SK-N-SH treated with all-trans-retinoic acid at 6 μM for 48 hours (cell line): Measurements from ENCODE around the gene AACS.
"Not testable (repeated sequence)": the region's sequence is repeated elsewhere in the genome, so short reads cannot be mapped to it uniquely, and the experiment has no call there.

Experiments
- ATAC-seq: fragments of 200-7000 bp; cut with Tn5 transposase; 3 replicates; pipeline ENCODE4 v1.9.1; 2020; ENCODE audit warnings: mild to moderate bottlenecking, moderate library complexity
- ARNTL ChIP-seq: fragments of 450-650 bp; formaldehyde crosslinking; IDR thresholded peaks from 2 replicates; pipeline ENCODE4 v1.5.0; 2020; ENCODE audit warnings: low read depth, mild to moderate bottlenecking, moderate library complexity, borderline replicate concordance
- BACH2 ChIP-seq: fragments of 250-450 bp; sonication (Bioruptor Pico); IDR thresholded peaks from 2 replicates; pipeline ENCODE4 v1.9.0; 2021; ENCODE audit warnings: mild to moderate bottlenecking, borderline replicate concordance
- CREB5 ChIP-seq: fragments of 250-450 bp; sonication (Bioruptor Pico); IDR thresholded peaks from 2 replicates; pipeline ENCODE4 v1.5.1; 2020; ENCODE audit warnings: low read depth, mild to moderate bottlenecking, moderate library complexity
- CSDC2 ChIP-seq: fragments of 250-450 bp; sonication (Bioruptor Pico); IDR thresholded peaks from 2 replicates; pipeline ENCODE4 v1.5.0; 2020; ENCODE audit warnings: mild to moderate bottlenecking, moderate library complexity
- ESRRG ChIP-seq: fragments of 250-450 bp; sonication (Bioruptor Pico); IDR thresholded peaks from 2 replicates; pipeline ENCODE4 v1.6.1; 2021; ENCODE audit warnings: mild to moderate bottlenecking
- GLIS3 ChIP-seq: fragments of 250-450 bp; sonication (Bioruptor Pico); IDR thresholded peaks from 2 replicates; pipeline ENCODE4 v1.5.0; 2020; ENCODE audit warnings: mild to moderate bottlenecking, moderate library complexity
- ISL1 ChIP-seq: fragments of 250-450 bp; sonication (Bioruptor Pico); IDR thresholded peaks from 2 replicates; pipeline ENCODE4 v2.1.2; 2022; ENCODE audit warnings: mild to moderate bottlenecking, moderate library complexity
- OSR1 ChIP-seq: fragments of 250-450 bp; sonication (Bioruptor Pico); IDR thresholded peaks from 2 replicates; pipeline ENCODE4 v1.8.0; 2022; ENCODE audit warnings: moderate library complexity, mild to moderate bottlenecking, inconsistent platforms
- SNAI2 ChIP-seq: fragments of 250-450 bp; sonication (Bioruptor Pico); IDR thresholded peaks from 2 replicates; pipeline ENCODE4 v1.5.0; 2020; ENCODE audit warnings: mild to moderate bottlenecking, moderate library complexity
- TCF4 ChIP-seq: fragments of 250-450 bp; sonication (Bioruptor Pico); IDR thresholded peaks from 2 replicates; pipeline ENCODE4 v1.8.0; 2021; ENCODE audit warnings: mild to moderate bottlenecking, moderate library complexity, borderline replicate concordance
- ZC3H10 ChIP-seq: fragments of 250-450 bp; sonication (Bioruptor Pico); IDR thresholded peaks from 2 replicates; pipeline ENCODE4 v1.5.1; 2021; ENCODE audit warnings: mild to moderate bottlenecking, moderate library complexity
- ZFP30 ChIP-seq: fragments of 450-650 bp; formaldehyde crosslinking; IDR thresholded peaks from 2 replicates; pipeline ENCODE4 v1.5.0; 2022; ENCODE audit warnings: mild to moderate bottlenecking, moderate library complexity
- ZNF565 ChIP-seq: fragments of 450-650 bp; formaldehyde crosslinking; conservative IDR thresholded peaks from 2 replicates; pipeline ENCODE4 v1.5.0; 2020; ENCODE audit warnings: low read depth, mild to moderate bottlenecking, moderate library complexity
- ZNF70 ChIP-seq: fragments of 450-650 bp; formaldehyde crosslinking; IDR thresholded peaks from 2 replicates; pipeline ENCODE4 v1.5.0; 2020; ENCODE audit warnings: mild to moderate bottlenecking, moderate library complexity
- TF ChIP-seq, protein P1 (sequence below): fragments of 250-450 bp; sonication (Bioruptor Pico); IDR thresholded peaks from 2 replicates; pipeline ENCODE4 v1.5.1; 2021; ENCODE audit warnings: mild to moderate bottlenecking, moderate library complexity
- TF ChIP-seq, protein P2 (sequence below): fragments of 250-450 bp; sonication (Bioruptor Pico); IDR thresholded peaks from 2 replicates; pipeline ENCODE4 v1.8.0; 2021; ENCODE audit warnings: low read depth, mild to moderate bottlenecking, moderate library complexity, borderline replicate concordance
- TF ChIP-seq, protein P3 (sequence below): fragments of 250-450 bp; sonication (Bioruptor Pico); IDR thresholded peaks from 2 replicates; pipeline ENCODE4 v1.8.0; 2020; ENCODE audit warnings: mild to moderate bottlenecking, moderate library complexity, borderline replicate concordance

The AACS gene

GRCh38 chr12:125111403-125111802, 46.2 kb downstream of the AACS start (continued):
- TF ChIP-seq, protein P1, sequence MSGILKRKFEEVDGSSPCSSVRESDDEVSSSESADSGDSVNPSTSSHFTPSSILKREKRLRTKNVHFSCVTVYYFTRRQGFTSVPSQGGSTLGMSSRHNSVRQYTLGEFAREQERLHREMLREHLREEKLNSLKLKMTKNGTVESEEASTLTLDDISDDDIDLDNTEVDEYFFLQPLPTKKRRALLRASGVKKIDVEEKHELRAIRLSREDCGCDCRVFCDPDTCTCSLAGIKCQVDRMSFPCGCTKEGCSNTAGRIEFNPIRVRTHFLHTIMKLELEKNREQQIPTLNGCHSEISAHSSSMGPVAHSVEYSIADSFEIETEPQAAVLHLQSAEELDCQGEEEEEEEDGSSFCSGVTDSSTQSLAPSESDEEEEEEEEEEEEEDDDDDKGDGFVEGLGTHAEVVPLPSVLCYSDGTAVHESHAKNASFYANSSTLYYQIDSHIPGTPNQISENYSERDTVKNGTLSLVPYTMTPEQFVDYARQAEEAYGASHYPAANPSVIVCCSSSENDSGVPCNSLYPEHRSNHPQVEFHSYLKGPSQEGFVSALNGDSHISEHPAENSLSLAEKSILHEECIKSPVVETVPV (CRISPR knock-in tag) = no peak
- no peak for TF ChIP-seq ZC3H10

GRCh38 chr12:125112614-125113013, 47.4 kb downstream of the AACS start:
- not testable (repeated sequence) for ATAC-seq

DNA sequence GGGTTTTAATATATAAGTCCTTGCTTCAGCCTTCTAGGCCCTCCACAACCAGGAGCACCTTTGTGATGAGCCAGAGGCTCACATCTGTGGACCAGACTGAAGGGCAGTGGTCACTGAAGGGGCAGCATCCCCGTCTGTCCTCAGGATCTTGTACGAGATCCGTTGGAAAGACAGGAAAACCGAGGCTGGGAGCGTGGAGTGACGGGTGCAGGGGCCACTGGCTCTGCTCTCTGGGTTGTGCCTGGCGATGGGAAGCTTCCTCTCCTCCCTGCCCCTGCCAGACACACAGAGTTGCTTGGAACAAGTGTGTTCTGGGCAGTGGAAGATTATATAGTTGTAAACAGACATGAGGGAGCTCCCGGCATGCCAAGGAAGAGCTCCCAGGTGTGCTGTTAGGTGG, 48.0 kb downstream of the AACS start:
- no peak for ATAC-seq
- no peak for TF ChIP-seq CSDC2 (CRISPR knock-in tag)
- no peak for TF ChIP-seq TCF4
- TF ChIP-seq, protein P2, sequence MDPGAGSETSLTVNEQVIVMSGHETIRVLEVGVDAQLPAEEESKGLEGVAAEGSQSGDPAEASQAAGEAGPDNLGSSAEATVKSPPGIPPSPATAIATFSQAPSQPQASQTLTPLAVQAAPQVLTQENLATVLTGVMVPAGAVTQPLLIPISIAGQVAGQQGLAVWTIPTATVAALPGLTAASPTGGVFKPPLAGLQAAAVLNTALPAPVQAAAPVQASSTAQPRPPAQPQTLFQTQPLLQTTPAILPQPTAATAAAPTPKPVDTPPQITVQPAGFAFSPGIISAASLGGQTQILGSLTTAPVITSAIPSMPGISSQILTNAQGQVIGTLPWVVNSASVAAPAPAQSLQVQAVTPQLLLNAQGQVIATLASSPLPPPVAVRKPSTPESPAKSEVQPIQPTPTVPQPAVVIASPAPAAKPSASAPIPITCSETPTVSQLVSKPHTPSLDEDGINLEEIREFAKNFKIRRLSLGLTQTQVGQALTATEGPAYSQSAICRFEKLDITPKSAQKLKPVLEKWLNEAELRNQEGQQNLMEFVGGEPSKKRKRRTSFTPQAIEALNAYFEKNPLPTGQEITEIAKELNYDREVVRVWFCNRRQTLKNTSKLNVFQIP = no peak
- no peak for TF ChIP-seq ARNTL (CRISPR knock-in tag)
- TF ChIP-seq ZNF70 = no peak
- TF ChIP-seq, protein P3, sequence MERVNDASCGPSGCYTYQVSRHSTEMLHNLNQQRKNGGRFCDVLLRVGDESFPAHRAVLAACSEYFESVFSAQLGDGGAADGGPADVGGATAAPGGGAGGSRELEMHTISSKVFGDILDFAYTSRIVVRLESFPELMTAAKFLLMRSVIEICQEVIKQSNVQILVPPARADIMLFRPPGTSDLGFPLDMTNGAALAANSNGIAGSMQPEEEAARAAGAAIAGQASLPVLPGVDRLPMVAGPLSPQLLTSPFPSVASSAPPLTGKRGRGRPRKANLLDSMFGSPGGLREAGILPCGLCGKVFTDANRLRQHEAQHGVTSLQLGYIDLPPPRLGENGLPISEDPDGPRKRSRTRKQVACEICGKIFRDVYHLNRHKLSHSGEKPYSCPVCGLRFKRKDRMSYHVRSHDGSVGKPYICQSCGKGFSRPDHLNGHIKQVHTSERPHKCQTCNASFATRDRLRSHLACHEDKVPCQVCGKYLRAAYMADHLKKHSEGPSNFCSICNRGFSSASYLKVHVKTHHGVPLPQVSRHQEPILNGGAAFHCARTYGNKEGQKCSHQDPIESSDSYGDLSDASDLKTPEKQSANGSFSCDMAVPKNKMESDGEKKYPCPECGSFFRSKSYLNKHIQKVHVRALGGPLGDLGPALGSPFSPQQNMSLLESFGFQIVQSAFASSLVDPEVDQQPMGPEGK (CRISPR knock-in tag) = no peak
- no peak for TF ChIP-seq ISL1 (CRISPR knock-in tag)
- no peak for TF ChIP-seq ESRRG (CRISPR knock-in tag)
- no peak for TF ChIP-seq CREB5 (CRISPR knock-in tag)
- TF ChIP-seq, all 23 proteins: peak for 0

GRCh38 chr12:125113789-125114188, 48.6 kb downstream of the AACS start:
- ATAC-seq = no peak
- TF ChIP-seq GLIS3 = no peak
- TF ChIP-seq, protein P2 = no peak
- TF ChIP-seq, protein P3 (CRISPR knock-in tag) = no peak
- TF ChIP-seq ZFP30 (CRISPR knock-in tag) = no peak
- TF ChIP-seq ISL1 (CRISPR knock-in tag) = no peak
- no peak for TF ChIP-seq OSR1
- TF ChIP-seq TCF4 = no peak
- TF ChIP-seq ARNTL (CRISPR knock-in tag) = no peak
- TF ChIP-seq ZNF565 (CRISPR knock-in tag) = no peak
- no peak for TF ChIP-seq SNAI2
- no peak for TF ChIP-seq BACH2 (CRISPR knock-in tag)
- TF ChIP-seq ZNF70 = no peak
- no peak for TF ChIP-seq ZC3H10
